Measurements from ENCODE around the gene LIMK2.

- TF ChIP-seq POLR2A (IDR thresholded peaks at IDR 0.05; ENCODE audit: low read length) (no peak), GATA1 (IDR thresholded peaks at IDR 0.05; ENCODE audit: low read depth, low read length) (no peak)
These were observed 58.9 kb downstream of the LIMK2 start for GRCh38 chr22:31271026-31271425.
